Naive thymus-derived CD4-positive, alpha-beta T cell (primary cell): ENCODE measurements around the gene FUZ. TPM values are rescaled to one million over a fixed set of nuclear protein-coding genes. Genes with fewer than 3 reads are reported as not detected.

ENCODE experiments used
- ATAC-seq: fragments of 150-1000 bp; cut with Tn5 transposase; 2 replicates; pipeline ENCODE4 v1.10.0; 2021; ENCODE audit warnings: mild to moderate bottlenecking, moderate library complexity
- CTCF ChIA-PET: fragments of 350-600 bp; sonication (Branson Sonifier 250); formaldehyde crosslinking; loops from one replicate; lab custom pipeline; 2021; ENCODE audit warnings: antibody characterized with exemption; lab: Charles Lee
- POLR2A ChIA-PET: fragments of 350-600 bp; sonication (Branson Sonifier 250); formaldehyde crosslinking; loops from one replicate; lab custom pipeline; 2021; ENCODE audit warnings: antibody characterized with exemption, inconsistent platforms; lab: Charles Lee
- DNase-seq, 9 donors: peaks; one replicate each; pipeline versions ENCODE4 v3.0.0 to v3.0.0-alpha.2; 2020 to 2022; ENCODE audit warnings: mixed read lengths in 1 of 9
- H3K27ac ChIP-seq: one replicate; pipeline ENCODE4 v1.7.0; 2013; ENCODE audit warnings: mild to moderate bottlenecking, low read depth, low read length, moderate library complexity
- H3K27me3 ChIP-seq, 2 donors: one replicate each; pipeline ENCODE4 v1.7.0; 2013; ENCODE audit warnings: low read length in 2 of 2, mild to moderate bottlenecking in 2 of 2, moderate library complexity in 2 of 2; ENCODE audit not compliant: control insufficient read depth in 2 of 2, insufficient read depth in 2 of 2
- H3K36me3 ChIP-seq, 3 experiments: 1 replicate in 2 of 3; 2 replicates in 1 of 3; pipeline ENCODE4 v1.7.0; 2013; ENCODE audit warnings: low read length in 3 of 3, mild to moderate bottlenecking in 3 of 3, moderate library complexity in 1 of 3; ENCODE audit not compliant: insufficient read depth in 3 of 3, control insufficient read depth in 2 of 3
- H3K4me1 ChIP-seq, 2 donors: one replicate each; pipeline ENCODE4 v1.7.0; 2013; ENCODE audit warnings: low read length in 2 of 2, mild to moderate bottlenecking in 2 of 2, moderate library complexity in 1 of 2; ENCODE audit not compliant: control insufficient read depth in 2 of 2, insufficient read depth in 2 of 2
- H3K4me3 ChIP-seq: 2 replicates; pipeline ENCODE4 v1.7.0; 2013; ENCODE audit warnings: mild to moderate bottlenecking, low read length
- H3K9me3 ChIP-seq, 3 experiments: 1 replicate in 2 of 3; 2 replicates in 1 of 3; pipeline ENCODE4 v1.7.0; 2013; ENCODE audit warnings: low read length in 3 of 3; ENCODE audit not compliant: control insufficient read depth in 2 of 3
- H3K27ac Mint-ChIP-seq, 9 donors: one replicate each; pipeline ENCODE4 v1.8.0; 2020 to 2022; ENCODE audit warnings: mixed read lengths in 9 of 9, mild to moderate bottlenecking in 8 of 9, moderate library complexity in 5 of 9, inconsistent platforms in 2 of 9
- H3K27me3 Mint-ChIP-seq, 5 donors: one replicate each; pipeline ENCODE4 v1.8.0; 2021 to 2022; ENCODE audit warnings: mixed read lengths in 5 of 5, mild to moderate bottlenecking in 1 of 5
- H3K36me3 Mint-ChIP-seq, 5 donors: one replicate each; pipeline ENCODE4 v1.8.0; 2020 to 2022; ENCODE audit warnings: mixed read lengths in 5 of 5, mild to moderate bottlenecking in 3 of 5, inconsistent platforms in 1 of 5
- H3K4me1 Mint-ChIP-seq, 7 donors: one replicate each; pipeline ENCODE4 v1.8.0; 2020 to 2022; ENCODE audit warnings: mixed read lengths in 7 of 7, mild to moderate bottlenecking in 3 of 7, inconsistent platforms in 1 of 7
- H3K4me3 Mint-ChIP-seq, 10 donors: one replicate each; pipeline ENCODE4 v1.8.0; 2020 to 2022; ENCODE audit warnings: mild to moderate bottlenecking in 10 of 10, mixed read lengths in 10 of 10, moderate library complexity in 6 of 10, inconsistent platforms in 2 of 10
- H3K9me3 Mint-ChIP-seq, 11 donors: one replicate each; pipeline ENCODE4 v1.8.0; 2020 to 2022; ENCODE audit warnings: mixed read lengths in 11 of 11, mild to moderate bottlenecking in 4 of 11, inconsistent platforms in 1 of 11, moderate library complexity in 1 of 11
- intact Hi-C, 2 donors: fragments of 100-400 bp; cut with micrococcal nuclease; formaldehyde crosslinking; loops; one replicate each; pipeline ENCODE4 v1.15.1; 2023
- polyA plus RNA-seq, 2 donors: library from polyadenylated mRNA; unstranded; fragments of 300-500 nt; fragmentation: Illumina TruSeq; gene quantifications; one replicate each; pipeline ENCODE4 v1.2.3, GENCODE V29; 2021
- total RNA-seq, 6 experiments: library from RNA in 5 of 6; stranded (reverse) in 5 of 6; gene quantifications; 1 replicate in 5 of 6; 2 replicates in 1 of 6; pipeline ENCODE4 v1.2.3 and lab custom pipeline; 2021 to 2026

Gene FUZ
- total and polyA plus RNA-seq, 7 experiments from 2014 or later: 3.8 to 28.4 (median 24.2) TPM

GRCh38 chr19:49779731-49780555 is 33.1 kb downstream of the FUZ start:
- Histone ChIP-seq H3K27me3 (no peaks in the 10 kb centered on the region), H3K27ac (no peak overlapping the region), H3K9me3 (no peaks in the 10 kb centered on the region), H3K36me3 (peaks cover 6 to 28% (median 9%) of the 10 kb centered on the region in 3 experiments), H3K4me1 (no peaks in the 10 kb centered on the region), H3K4me3 (no peak overlapping the region)
- Mint-ChIP-seq H3K4me3 (no peak overlapping the region), H3K4me1 (peaks cover 11 to 32% (median 17%) of the 10 kb centered on the region in 7 donors), H3K36me3 (peaks cover 7 to 27% (median 20%) of the 10 kb centered on the region in 5 donors), H3K9me3 (no peaks in the 10 kb centered on the region), H3K27me3 (no peaks in the 10 kb centered on the region), H3K27ac (peak overlapping the region in 5 of 9 donors; percentile 16 to 77 (median 67))
- no peak for DNase-seq
- intact Hi-C loops: no loop called here
- POLR2A ChIA-PET: no interaction called here
- CTCF ChIA-PET: no interaction called here
- peak; percentile 53 for ATAC-seq

- POLR2A ChIA-PET: interaction anchor here (0.8 kb wide), 1 partner anchor 10 kb away, joined by 3 read pairs; the partner anchor contains the start of gene AP2A1
- H3K27ac Mint-ChIP-seq: peak overlapping the region in 4 of 9 donors; percentile 25 to 74 (median 64)
- no peak overlapping the region for H3K4me3 ChIP-seq
- CTCF ChIA-PET: no interaction called here
- H3K27me3 Mint-ChIP-seq: no peaks in the 10 kb centered on the region
- H3K9me3 Mint-ChIP-seq: no peaks in the 10 kb centered on the region
- DNase-seq (no peak), ATAC-seq (no peak)
- peaks cover 0 to 8% (median 0%) of the 10 kb centered on the region in 3 experiments for H3K36me3 ChIP-seq
- no peaks in the 10 kb centered on the region for H3K9me3 ChIP-seq
- H3K4me3 Mint-ChIP-seq: no peak overlapping the region
- H3K36me3 Mint-ChIP-seq: peaks cover 0 to 14% (median 4%) of the 10 kb centered on the region in 5 donors
- H3K4me1 ChIP-seq: no peaks in the 10 kb centered on the region
- intact Hi-C loops: no loop called here
- no peak overlapping the region for H3K27ac ChIP-seq
- no peaks in the 10 kb centered on the region for H3K27me3 ChIP-seq
- H3K4me1 Mint-ChIP-seq: peaks cover 19 to 47% (median 29%) of the 10 kb centered on the region in 7 donors
Measured at GRCh38 chr19:49776371-49776764, 36.7 kb downstream of the FUZ start.

GRCh38 chr19:49775742-49776370 is 37.2 kb downstream of the FUZ start:
- intact Hi-C loops: no loop called here
- DNase-seq: no peak
- Histone ChIP-seq H3K36me3 (peaks cover 0 to 8% (median 0%) of the 10 kb centered on the region in 3 experiments), H3K4me3 (no peak overlapping the region), H3K4me1 (no peaks in the 10 kb centered on the region), H3K27ac (no peak overlapping the region), H3K27me3 (no peaks in the 10 kb centered on the region), H3K9me3 (no peaks in the 10 kb centered on the region)
- Mint-ChIP-seq H3K4me1 (peaks cover 15 to 43% (median 26%) of the 10 kb centered on the region in 7 donors), H3K27me3 (no peaks in the 10 kb centered on the region), H3K4me3 (no peak overlapping the region), H3K36me3 (peaks cover 0 to 9% (median 4%) of the 10 kb centered on the region in 5 donors), H3K9me3 (no peaks in the 10 kb centered on the region), H3K27ac (peak overlapping the region in 4 of 9 donors; percentile 25 to 74 (median 64))
- ChIA-PET POLR2A (interaction anchor here (0.8 kb wide), 1 partner anchor 9 kb away, joined by 3 read pairs; the partner anchor contains the start of gene AP2A1), CTCF (no interaction called here)
- no peak for ATAC-seq

GRCh38 chr19:49774969-49775368 is 38.1 kb downstream of the FUZ start:
- Mint-ChIP-seq H3K36me3 (peaks cover 0 to 12% (median 4%) of the 10 kb centered on the region in 5 donors), H3K27ac (peak overlapping the region in 2 of 9 donors; percentile 31 to 67), H3K4me1 (peaks cover 14 to 41% (median 22%) of the 10 kb centered on the region in 7 donors), H3K27me3 (no peaks in the 10 kb centered on the region), H3K4me3 (no peak overlapping the region), H3K9me3 (no peaks in the 10 kb centered on the region)
- ATAC-seq: no peak
- Histone ChIP-seq H3K27me3 (no peaks in the 10 kb centered on the region), H3K36me3 (peaks cover 0 to 8% (median 0%) of the 10 kb centered on the region in 3 experiments), H3K4me1 (no peaks in the 10 kb centered on the region), H3K27ac (no peak overlapping the region), H3K9me3 (no peaks in the 10 kb centered on the region), H3K4me3 (no peak overlapping the region)
- intact Hi-C loops: no loop called here
- CTCF ChIA-PET: no interaction called here
- POLR2A ChIA-PET: no interaction called here
- DNase-seq: no peak

GRCh38 chr19:49773663-49774350 is 39.3 kb downstream of the FUZ start:
- H3K9me3 Mint-ChIP-seq: no peaks in the 10 kb centered on the region
- peak overlapping the region in 1 of 10 donors; percentile 20 for H3K4me3 Mint-ChIP-seq
- DNase-seq (no peak), ATAC-seq (no peak)
- peaks cover 18 to 45% (median 23%) of the 10 kb centered on the region in 7 donors for H3K4me1 Mint-ChIP-seq
- Histone ChIP-seq H3K36me3 (peaks cover 0 to 8% (median 0%) of the 10 kb centered on the region in 3 experiments), H3K9me3 (no peaks in the 10 kb centered on the region), H3K4me1 (no peaks in the 10 kb centered on the region), H3K27me3 (no peaks in the 10 kb centered on the region), H3K27ac (no peak overlapping the region), H3K4me3 (no peak overlapping the region)
- CTCF ChIA-PET: no interaction called here
- POLR2A ChIA-PET: no interaction called here
- peaks cover 0 to 12% (median 7%) of the 10 kb centered on the region in 5 donors for H3K36me3 Mint-ChIP-seq
- intact Hi-C loops: no loop called here
- H3K27ac Mint-ChIP-seq: peak overlapping the region in 4 of 9 donors; percentile 10 to 38 (median 17)
- no peaks in the 10 kb centered on the region for H3K27me3 Mint-ChIP-seq

- DNase-seq: no peak
- Mint-ChIP-seq H3K4me3 (peak overlapping the region in 1 of 10 donors; percentile 41), H3K4me1 (peaks cover 26 to 53% (median 31%) of the 10 kb centered on the region in 7 donors)
Measured at GRCh38 chr19:49772850-49773432, 40.2 kb downstream of the FUZ start.

More at GRCh38 chr19:49772850-49773432, 40.2 kb downstream of the FUZ start:
- peaks cover 0 to 12% (median 7%) of the 10 kb centered on the region in 5 donors for H3K36me3 Mint-ChIP-seq
- no peak overlapping the region for H3K27ac ChIP-seq
- H3K27ac Mint-ChIP-seq: peak overlapping the region in 1 of 9 donors; percentile 38
- H3K27me3 ChIP-seq: no peaks in the 10 kb centered on the region
- ATAC-seq: no peak
- intact Hi-C loops: no loop called here
- H3K27me3 Mint-ChIP-seq: no peaks in the 10 kb centered on the region
- H3K4me3 ChIP-seq: no peak overlapping the region
- no peaks in the 10 kb centered on the region for H3K9me3 Mint-ChIP-seq
- no peaks in the 10 kb centered on the region for H3K9me3 ChIP-seq
- ChIA-PET CTCF (no interaction called here), POLR2A (no interaction called here)
- peaks cover 0 to 8% (median 0%) of the 10 kb centered on the region in 3 experiments for H3K36me3 ChIP-seq
- H3K4me1 ChIP-seq: peaks cover 2 to 8% of the 10 kb centered on the region in 2 donors
